KOPT-K1 (cell line): ENCODE data around the gene WNT8A.
"Not testable (repeated sequence)": the region's sequence is repeated elsewhere in the genome, so short reads cannot be mapped to it uniquely, and the experiment has no call there.

Source experiments
- H3K27ac ChIP-seq: fragments of 200-600 bp; sonication (generic); 2 replicates; pipeline ENCODE4 v1.5.1; 2016; ENCODE audit warnings: antibody characterized with exemption, mild to moderate bottlenecking, low read depth, low read length; ENCODE audit not compliant: poor library complexity, severe bottlenecking
- H3K36me3 ChIP-seq: fragments of 200-600 bp; sonication (generic); 2 replicates; pipeline ENCODE4 v1.5.1; 2017; ENCODE audit warnings: antibody characterized with exemption, mild to moderate bottlenecking, low read length, moderate library complexity; ENCODE audit not compliant: insufficient read depth
- H3K9me3 ChIP-seq: fragments of 200-600 bp; sonication (generic); 2 replicates; pipeline ENCODE4 v1.5.1; 2017; ENCODE audit warnings: antibody characterized with exemption, low read length, mild to moderate bottlenecking; ENCODE audit not compliant: insufficient read depth, poor library complexity, severe bottlenecking

Gene WNT8A

GRCh38 chr5:138068742-138069600 lies 14.9 kb upstream of the WNT8A start:
- no peaks in the 10 kb centered on the region for H3K9me3 ChIP-seq
- no peaks in the 10 kb centered on the region for H3K36me3 ChIP-seq
- no peak overlapping the region for H3K27ac ChIP-seq

- H3K36me3 ChIP-seq, H3K9me3 ChIP-seq, H3K27ac ChIP-seq: not testable (repeated sequence)
Observed at GRCh38 chr5:138070026-138070425, 13.8 kb upstream of the WNT8A start.

GRCh38 chr5:138077064-138077696 lies 6.7 kb upstream of the WNT8A start:
- H3K36me3 ChIP-seq: no peaks in the 10 kb centered on the region
- no peaks in the 10 kb centered on the region for H3K9me3 ChIP-seq
- no peak overlapping the region for H3K27ac ChIP-seq

- Histone ChIP-seq H3K9me3 (no peaks in the 10 kb centered on the region), H3K36me3 (no peaks in the 10 kb centered on the region), H3K27ac (no peak overlapping the region)
Observed at GRCh38 chr5:138078006-138078643, 5.7 kb upstream of the WNT8A start.

GRCh38 chr5:138082033-138082432 lies 1.8 kb upstream of the WNT8A start:
- no peaks in the 10 kb centered on the region for H3K9me3 ChIP-seq
- no peak overlapping the region for H3K27ac ChIP-seq
- H3K36me3 ChIP-seq: no peaks in the 10 kb centered on the region

- H3K27ac ChIP-seq: no peak overlapping the region
- H3K36me3 ChIP-seq: no peaks in the 10 kb centered on the region
- H3K9me3 ChIP-seq: no peaks in the 10 kb centered on the region
Observed at GRCh38 chr5:138091685-138092084, 7.9 kb downstream of the WNT8A start.

GRCh38 chr5:138092301-138092700 lies 8.5 kb downstream of the WNT8A start:
- no peaks in the 10 kb centered on the region for H3K36me3 ChIP-seq
- H3K9me3 ChIP-seq: no peaks in the 10 kb centered on the region
- no peak overlapping the region for H3K27ac ChIP-seq

- H3K9me3 ChIP-seq: no peaks in the 10 kb centered on the region
Observed at GRCh38 chr5:138093036-138093435, 9.2 kb downstream of the WNT8A start.

GRCh38 chr5:138095100-138095907 lies 11.5 kb downstream of the WNT8A start:
- Histone ChIP-seq H3K36me3 (no peaks in the 10 kb centered on the region), H3K27ac (no peak overlapping the region), H3K9me3 (no peaks in the 10 kb centered on the region)

More at GRCh38 chr5:138093036-138093435, 9.2 kb downstream of the WNT8A start:
- no peaks in the 10 kb centered on the region for H3K36me3 ChIP-seq
- H3K27ac ChIP-seq: no peak overlapping the region

- Histone ChIP-seq H3K27ac (no peak overlapping the region), H3K9me3 (no peaks in the 10 kb centered on the region), H3K36me3 (no peaks in the 10 kb centered on the region)
Observed at GRCh38 chr5:138096363-138096762, 12.5 kb downstream of the WNT8A start.

- Histone ChIP-seq H3K27ac (no peak overlapping the region), H3K36me3 (no peaks in the 10 kb centered on the region), H3K9me3 (no peaks in the 10 kb centered on the region)
Observed at GRCh38 chr5:138096997-138097828, 13.4 kb downstream of the WNT8A start.

GRCh38 chr5:138102454-138103318 lies 18.9 kb downstream of the WNT8A start:
- no peaks in the 10 kb centered on the region for H3K36me3 ChIP-seq
- H3K27ac ChIP-seq: no peak overlapping the region
- H3K9me3 ChIP-seq: no peaks in the 10 kb centered on the region

GRCh38 chr5:138103319-138103637 lies 19.4 kb downstream of the WNT8A start:
- H3K9me3 ChIP-seq: no peaks in the 10 kb centered on the region
- H3K27ac ChIP-seq: no peak overlapping the region
- no peaks in the 10 kb centered on the region for H3K36me3 ChIP-seq
